ENCODE results near the gene PIGU. TPM values are rescaled to one million over a fixed set of nuclear protein-coding genes. Genes with fewer than 3 reads are reported as not detected.

Gene PIGU
- total and polyA plus RNA-seq, 2 of the 13 experiments (the other 11 are each of a cell fraction or from before 2014, with no cell fraction given): 45.5 to 231 TPM

DNA sequence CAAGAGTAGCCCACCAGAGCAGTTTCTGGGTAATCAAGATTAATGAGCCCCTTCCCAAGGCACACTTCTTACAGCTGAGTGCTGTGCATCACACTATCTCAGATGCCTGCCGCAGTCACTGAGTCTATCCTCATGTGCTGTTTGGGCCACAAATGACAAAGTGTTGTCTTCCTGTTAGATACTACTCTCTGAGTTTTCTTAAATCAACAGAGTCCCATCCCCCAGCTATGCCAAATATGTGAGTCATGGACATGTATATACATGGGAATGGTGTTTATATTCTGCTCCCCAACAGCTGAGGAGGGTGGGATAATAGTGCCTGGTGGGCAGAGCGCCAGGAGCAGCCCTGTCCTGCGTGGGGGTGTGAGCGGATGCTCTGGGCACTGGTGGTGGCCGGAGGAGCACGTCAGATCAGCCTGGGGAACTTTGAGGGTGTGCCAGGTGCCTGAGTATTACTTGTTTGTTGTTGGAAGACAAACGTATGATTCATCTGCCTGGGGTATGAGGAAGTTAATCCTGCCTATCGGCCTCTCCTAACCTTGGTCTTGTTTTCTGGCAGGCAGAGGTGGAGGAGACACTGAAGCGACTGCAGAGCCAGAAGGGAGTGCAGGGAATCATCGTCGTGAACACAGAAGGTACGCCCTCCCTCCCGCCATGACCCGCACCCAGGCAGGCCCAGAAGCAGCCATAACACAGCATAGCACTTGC, 151.0 kb downstream of the PIGU start (continued):
- no peak for TF ChIP-seq CEBPG (CRISPR knock-in tag; IDR thresholded peaks at IDR 0.05)
- TF ChIP-seq, protein P1, sequence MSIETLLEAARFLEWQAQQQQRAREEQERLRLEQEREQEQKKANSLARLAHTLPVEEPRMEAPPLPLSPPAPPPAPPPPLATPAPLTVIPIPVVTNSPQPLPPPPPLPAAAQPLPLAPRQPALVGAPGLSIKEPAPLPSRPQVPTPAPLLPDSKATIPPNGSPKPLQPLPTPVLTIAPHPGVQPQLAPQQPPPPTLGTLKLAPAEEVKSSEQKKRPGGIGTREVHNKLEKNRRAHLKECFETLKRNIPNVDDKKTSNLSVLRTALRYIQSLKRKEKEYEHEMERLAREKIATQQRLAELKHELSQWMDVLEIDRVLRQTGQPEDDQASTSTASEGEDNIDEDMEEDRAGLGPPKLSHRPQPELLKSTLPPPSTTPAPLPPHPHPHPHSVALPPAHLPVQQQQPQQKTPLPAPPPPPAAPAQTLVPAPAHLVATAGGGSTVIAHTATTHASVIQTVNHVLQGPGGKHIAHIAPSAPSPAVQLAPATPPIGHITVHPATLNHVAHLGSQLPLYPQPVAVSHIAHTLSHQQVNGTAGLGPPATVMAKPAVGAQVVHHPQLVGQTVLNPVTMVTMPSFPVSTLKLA (IDR thresholded peaks at IDR 0.05): peak; percentile 82; the same call in 1 of the 2 replicates
- TF ChIP-seq, protein P2, sequence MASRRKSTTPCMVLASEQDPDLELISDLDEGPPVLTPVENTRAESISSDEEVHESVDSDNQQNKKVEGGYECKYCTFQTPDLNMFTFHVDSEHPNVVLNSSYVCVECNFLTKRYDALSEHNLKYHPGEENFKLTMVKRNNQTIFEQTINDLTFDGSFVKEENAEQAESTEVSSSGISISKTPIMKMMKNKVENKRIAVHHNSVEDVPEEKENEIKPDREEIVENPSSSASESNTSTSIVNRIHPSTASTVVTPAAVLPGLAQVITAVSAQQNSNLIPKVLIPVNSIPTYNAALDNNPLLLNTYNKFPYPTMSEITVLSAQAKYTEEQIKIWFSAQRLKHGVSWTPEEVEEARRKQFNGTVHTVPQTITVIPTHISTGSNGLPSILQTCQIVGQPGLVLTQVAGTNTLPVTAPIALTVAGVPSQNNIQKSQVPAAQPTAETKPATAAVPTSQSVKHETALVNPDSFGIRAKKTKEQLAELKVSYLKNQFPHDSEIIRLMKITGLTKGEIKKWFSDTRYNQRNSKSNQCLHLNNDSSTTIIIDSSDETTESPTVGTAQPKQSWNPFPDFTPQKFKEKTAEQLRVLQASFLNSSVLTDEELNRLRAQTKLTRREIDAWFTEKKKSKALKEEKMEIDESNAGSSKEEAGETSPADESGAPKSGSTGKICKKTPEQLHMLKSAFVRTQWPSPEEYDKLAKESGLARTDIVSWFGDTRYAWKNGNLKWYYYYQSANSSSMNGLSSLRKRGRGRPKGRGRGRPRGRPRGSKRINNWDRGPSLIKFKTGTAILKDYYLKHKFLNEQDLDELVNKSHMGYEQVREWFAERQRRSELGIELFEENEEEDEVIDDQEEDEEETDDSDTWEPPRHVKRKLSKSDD (CRISPR knock-in tag; IDR thresholded peaks at IDR 0.05; ENCODE audit: low read depth): no peak
- TF ChIP-seq, protein P3, sequence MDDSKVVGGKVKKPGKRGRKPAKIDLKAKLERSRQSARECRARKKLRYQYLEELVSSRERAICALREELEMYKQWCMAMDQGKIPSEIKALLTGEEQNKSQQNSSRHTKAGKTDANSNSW (CRISPR knock-in tag; IDR thresholded peaks at IDR 0.05; ENCODE audit: borderline replicate concordance): peak; percentile 3; the same call in 1 of the 2 replicates
- TF ChIP-seq EP300 (IDR thresholded peaks at IDR 0.05; ENCODE audit: low read depth in 2 of 2, low read length in 2 of 2): peak; percentile 58 to 67; a peak in 2 of 4 replicates
- peak; percentile 94 for TF ChIP-seq EP300 (CRISPR knock-in tag; IDR thresholded peaks at IDR 0.05; ENCODE audit: borderline replicate concordance)
- TF ChIP-seq CENPX (CRISPR knock-in tag; IDR thresholded peaks at IDR 0.05): no peak
- TF ChIP-seq HNF4A (CRISPR knock-in tag; IDR thresholded peaks at IDR 0.05): peak; percentile 45; the same call in 1 of the 2 replicates
- peak; percentile 46; the same call in 1 of the 2 replicates for TF ChIP-seq SPEN (CRISPR knock-in tag; IDR thresholded peaks at IDR 0.05; ENCODE audit: low read depth)
- TF ChIP-seq MATR3 (CRISPR knock-in tag; IDR thresholded peaks at IDR 0.05): no peak
- TF ChIP-seq U2AF2 (IDR thresholded peaks at IDR 0.05; ENCODE audit: low read depth, low read length): no peak
- TF ChIP-seq ZKSCAN8 (CRISPR knock-in tag; IDR thresholded peaks at IDR 0.05; ENCODE audit: borderline replicate concordance): peak; percentile 97
- peak; percentile 89 for TF ChIP-seq NFIC (IDR thresholded peaks at IDR 0.05; ENCODE audit: low read length)
- TF ChIP-seq ZNF382 (CRISPR knock-in tag; IDR thresholded peaks at IDR 0.05; ENCODE audit: borderline replicate concordance): no peak
- TF ChIP-seq ZNF546 (CRISPR knock-in tag; conservative IDR thresholded peaks at IDR 0.05): no peak
- no peak for TF ChIP-seq NR3C1 (CRISPR knock-in tag; IDR thresholded peaks at IDR 0.05)
- peak; percentile 95 for TF ChIP-seq ZNF878 (CRISPR knock-in tag; IDR thresholded peaks at IDR 0.05)
- TF ChIP-seq MEF2D (CRISPR knock-in tag; IDR thresholded peaks at IDR 0.05): peak; percentile 85
- TF ChIP-seq NFKB2 (CRISPR knock-in tag; IDR thresholded peaks at IDR 0.05; ENCODE audit: borderline replicate concordance): peak; percentile 87; the same call in 1 of the 2 replicates
- TF ChIP-seq HNRNPLL (IDR thresholded peaks at IDR 0.05; ENCODE audit: low read depth, low read length, poor library complexity, severe bottlenecking): peak; percentile 43
- TF ChIP-seq, protein P4, sequence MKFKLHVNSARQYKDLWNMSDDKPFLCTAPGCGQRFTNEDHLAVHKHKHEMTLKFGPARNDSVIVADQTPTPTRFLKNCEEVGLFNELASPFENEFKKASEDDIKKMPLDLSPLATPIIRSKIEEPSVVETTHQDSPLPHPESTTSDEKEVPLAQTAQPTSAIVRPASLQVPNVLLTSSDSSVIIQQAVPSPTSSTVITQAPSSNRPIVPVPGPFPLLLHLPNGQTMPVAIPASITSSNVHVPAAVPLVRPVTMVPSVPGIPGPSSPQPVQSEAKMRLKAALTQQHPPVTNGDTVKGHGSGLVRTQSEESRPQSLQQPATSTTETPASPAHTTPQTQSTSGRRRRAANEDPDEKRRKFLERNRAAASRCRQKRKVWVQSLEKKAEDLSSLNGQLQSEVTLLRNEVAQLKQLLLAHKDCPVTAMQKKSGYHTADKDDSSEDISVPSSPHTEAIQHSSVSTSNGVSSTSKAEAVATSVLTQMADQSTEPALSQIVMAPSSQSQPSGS (CRISPR knock-in tag; IDR thresholded peaks at IDR 0.05): peak; percentile 46; the same call in 1 of the 2 replicates
